Measurements from ENCODE around the gene RAB12. TPM values are rescaled to one million over a fixed set of nuclear protein-coding genes. Genes with fewer than 3 reads are reported as not detected.
"Not testable (repeated sequence)": the region's sequence is repeated elsewhere in the genome, so short reads cannot be mapped to it uniquely, and the experiment has no call there.

RAB12 gene, protein sequence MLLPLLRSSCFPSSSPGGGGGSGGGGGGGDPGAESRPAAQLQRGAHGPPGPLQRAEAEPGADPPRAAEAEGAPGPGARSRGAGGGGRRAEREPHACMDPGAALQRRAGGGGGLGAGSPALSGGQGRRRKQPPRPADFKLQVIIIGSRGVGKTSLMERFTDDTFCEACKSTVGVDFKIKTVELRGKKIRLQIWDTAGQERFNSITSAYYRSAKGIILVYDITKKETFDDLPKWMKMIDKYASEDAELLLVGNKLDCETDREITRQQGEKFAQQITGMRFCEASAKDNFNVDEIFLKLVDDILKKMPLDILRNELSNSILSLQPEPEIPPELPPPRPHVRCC
- total RNA-seq (2014; rRNA removed; shearing (Covaris generic)) = 50.6 and 61.8 TPM in 2 replicates

DNA sequence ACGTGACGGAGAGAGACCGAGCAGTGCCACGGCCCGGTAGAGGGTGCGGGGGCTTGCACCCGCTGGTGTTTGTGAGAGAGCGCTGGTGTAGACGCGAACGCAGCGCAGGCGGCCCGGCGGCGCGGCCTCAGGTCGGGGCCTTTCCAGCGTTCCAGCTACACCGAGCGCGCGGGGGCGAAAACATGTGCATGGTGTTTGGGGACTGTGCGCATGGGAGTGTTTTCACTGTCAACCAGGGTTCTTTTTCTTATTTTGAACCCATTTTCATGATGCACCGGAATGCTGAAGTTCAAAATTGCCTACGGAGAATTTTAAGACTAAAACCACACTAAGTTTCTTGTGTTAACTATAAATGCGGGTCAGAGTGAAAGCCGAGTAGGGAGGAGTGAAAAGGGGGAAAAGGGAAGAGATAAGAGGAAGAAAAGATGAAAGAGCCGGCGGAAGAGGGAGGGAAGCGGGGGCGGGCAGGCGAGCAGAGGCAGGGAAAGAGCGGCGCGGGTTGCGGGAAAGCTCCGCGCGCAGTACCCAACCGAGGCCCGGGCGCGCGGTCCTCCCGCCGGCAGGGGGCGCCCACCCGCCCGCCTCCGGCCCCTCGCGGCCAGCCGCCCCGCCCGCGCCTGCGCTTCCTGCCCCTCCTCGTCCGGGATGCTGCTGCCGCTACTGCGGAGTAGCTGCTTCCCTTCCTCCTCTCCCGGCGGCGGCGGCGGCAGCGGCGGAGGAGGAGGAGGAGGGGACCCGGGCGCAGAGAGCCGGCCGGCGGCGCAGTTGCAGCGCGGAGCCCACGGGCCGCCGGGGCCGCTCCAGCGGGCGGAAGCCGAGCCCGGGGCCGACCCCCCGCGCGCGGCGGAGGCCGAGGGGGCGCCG, at the start of gene RAB12:
RAB12 (plus strand) TSS at position 643 of the 864 bp plus-strand sequence; CDS start at position 646, 3 bp downstream.
- peak; percentile 84 for DNase-seq (ENCODE audit: low read depth)

- peak; percentile 16 for DNase-seq (ENCODE audit: low read depth)
These were observed 49.5 kb upstream of the RAB12 start for GRCh38 chr18:8559612-8560186.

DNA sequence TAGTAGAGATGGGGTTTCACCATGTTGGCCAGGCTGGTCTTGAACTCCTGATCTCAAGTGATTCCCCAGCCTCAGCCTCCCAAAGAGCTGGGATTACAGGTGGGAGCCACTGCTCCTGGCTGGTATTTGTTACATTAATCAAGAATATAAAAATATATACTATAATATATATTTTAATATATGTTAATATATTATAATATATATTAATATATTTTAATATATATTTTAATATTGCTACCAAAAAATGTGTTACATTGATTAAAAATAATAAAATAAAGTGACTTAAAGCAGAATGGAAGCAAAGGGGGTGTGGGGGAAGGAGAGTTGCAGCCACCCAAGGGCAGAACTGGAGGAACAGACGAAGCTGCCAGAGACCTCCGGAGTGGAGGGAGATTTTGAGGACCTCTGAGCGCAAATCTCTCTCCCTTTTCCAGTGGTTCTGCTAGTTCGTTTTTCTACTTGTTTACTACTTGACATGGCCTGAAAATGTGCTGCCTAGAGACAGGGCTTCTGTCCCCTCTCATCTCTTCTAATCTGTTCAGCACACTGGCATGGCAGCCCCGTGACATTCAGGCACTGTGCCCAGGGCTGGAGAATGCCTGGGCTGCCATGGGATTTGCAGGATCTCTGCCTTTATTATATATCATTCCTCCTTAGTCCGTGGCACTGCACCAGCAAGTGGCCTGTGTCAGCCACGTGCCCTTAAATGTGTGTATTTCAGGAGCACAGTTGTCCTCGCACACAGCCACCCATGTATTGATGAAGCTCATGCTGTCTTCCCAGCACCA, 47.9 kb upstream of the RAB12 start:
- DNase-seq (ENCODE audit: low read depth) = no peak

- no peak for DNase-seq (ENCODE audit: low read depth)
These were observed 47.2 kb upstream of the RAB12 start for GRCh38 chr18:8562070-8562469.

DNA sequence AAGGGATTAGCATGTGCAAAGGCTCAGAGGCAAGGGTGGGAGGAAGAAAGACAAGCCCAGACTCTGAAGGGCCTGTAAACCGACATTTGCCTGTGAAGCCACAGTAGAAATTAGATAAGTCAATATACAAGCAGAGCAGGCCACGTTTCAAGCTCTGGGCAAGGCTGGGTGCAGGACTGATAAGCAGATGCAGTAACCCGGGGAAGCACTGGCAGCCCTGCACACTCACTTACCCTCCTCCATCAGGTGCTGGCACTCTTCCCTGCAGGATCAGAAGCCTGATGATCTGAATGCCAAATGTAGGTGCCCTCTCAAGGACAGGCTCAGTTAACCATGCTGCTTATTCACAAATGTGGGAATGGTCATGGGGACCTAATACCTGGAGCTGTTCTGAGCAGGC, 46.3 kb upstream of the RAB12 start:
- DNase-seq (ENCODE audit: low read depth) = no peak

DNA sequence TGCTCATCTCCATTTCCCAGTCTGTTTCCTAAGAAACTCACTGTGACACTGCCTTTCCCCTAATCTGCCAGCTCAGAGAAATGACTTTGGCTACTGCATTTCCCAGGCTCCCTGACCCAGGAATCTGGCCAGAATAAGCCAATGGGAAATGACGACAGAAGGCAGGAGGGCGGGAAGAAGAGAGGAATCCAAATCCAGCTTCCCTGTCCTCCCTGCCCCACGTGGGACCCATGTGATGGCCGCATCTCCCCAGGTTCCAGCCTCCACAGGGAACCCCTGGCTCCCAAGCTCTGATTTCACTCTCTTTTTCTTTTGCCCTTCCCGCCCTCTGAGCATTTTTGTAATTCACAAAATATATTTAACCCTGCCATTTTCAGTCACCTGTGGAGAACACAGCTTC, 37.8 kb upstream of the RAB12 start:
- no peak for DNase-seq (ENCODE audit: low read depth)

DNA sequence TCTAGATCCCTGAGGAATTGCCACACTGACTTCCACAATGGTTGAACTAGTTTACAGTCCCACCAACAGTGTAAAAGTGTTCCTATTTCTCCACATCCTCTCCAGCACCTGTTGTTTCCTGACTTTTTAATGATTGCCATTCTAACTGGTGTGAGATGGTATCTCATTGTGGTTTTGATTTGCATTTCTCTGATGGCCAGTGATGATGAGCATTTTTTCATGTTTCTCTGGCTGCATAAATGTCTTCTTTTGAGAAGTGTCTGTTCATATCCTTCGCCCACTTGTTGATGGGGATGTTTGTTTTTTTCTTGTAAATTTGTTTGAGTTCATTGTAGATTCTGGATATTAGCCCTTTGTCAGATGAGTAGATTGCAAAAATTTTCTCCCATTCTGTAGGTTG, 35.5 kb upstream of the RAB12 start:
- not testable (repeated sequence) for DNase-seq (ENCODE audit: low read depth)

- no peak for DNase-seq (ENCODE audit: low read depth)
These were observed 24.4 kb upstream of the RAB12 start for GRCh38 chr18:8584798-8585197.

GRCh38 chr18:8586941-8587340, 22.3 kb upstream of the RAB12 start:
- DNase-seq (ENCODE audit: low read depth) = no peak

GRCh38 chr18:8595445-8595844, 13.8 kb upstream of the RAB12 start:
- DNase-seq (ENCODE audit: low read depth) = no peak

DNA sequence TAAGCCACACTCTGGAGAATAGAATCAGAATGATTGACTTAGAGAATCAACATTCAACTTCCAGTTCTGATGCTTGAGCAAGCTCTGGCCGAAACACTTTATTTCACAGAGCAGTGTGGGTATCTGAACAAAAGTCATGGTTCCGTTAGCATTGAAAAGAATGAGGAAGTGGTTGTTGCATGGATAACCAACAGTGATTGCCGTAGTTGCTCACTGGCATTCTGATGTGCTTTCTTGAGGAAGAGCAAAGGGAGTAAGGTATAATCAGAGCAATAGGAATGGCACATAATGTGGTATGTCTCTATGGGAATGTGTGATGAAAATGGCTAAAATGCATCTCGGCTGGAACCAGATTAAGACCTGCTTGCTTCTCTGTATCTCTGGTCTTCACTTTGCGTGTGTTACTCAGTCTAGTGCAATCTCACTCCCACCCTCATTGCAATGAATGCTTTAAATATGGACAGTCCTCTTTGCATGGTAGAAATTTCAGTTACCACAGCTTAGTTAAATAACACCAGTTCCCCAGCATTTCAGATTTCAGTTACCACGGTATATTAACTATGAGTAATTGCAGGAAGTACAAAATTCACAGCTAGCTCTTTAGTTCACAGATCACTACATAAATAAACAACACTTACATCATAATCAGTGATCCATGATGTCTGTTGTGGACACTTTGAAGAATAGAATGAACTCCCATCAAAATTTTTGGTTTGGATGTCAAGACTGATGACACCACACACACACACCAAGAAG, 7.8 kb upstream of the RAB12 start:
- DNase-seq (ENCODE audit: low read depth) = no peak

DNA sequence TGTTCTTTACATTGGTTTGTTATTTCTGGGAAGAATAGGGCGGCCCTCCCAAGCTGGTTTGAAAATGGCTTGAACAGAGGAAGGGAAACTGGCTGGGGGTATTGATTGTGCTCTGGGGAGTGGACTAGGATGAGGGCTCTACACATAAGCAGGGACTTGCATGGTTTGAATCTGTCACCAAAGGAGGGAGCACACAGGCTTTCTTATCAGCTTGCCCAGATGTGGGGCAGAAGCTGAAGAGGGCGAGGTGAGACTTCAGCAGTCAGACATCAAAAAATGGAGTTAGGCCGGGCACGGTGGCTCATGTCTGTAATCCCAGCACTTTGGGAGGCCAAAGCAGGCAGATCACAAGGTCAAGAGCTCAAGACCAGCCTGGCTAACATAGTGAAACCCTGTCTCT, 7.2 kb upstream of the RAB12 start:
- DNase-seq (ENCODE audit: low read depth) = no peak

DNA sequence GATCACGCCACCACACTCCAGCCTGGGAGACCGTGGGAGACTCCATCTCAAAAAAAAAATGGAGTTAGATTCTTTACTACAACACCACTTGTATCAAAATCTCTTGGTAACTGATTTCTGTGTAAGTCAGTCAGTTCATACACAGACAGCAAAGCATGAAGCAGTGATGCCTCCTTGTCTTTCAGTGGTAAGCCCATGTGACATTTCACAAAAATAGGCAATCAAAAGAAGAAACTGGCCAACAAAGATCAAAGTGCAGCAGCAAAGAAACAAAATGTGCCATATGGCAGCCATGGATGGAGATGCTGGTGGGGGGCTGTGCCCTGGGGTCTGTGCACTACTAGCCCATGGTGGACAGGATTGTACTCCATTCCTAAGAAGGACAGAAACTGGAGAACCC, 6.7 kb upstream of the RAB12 start:
- no peak for DNase-seq (ENCODE audit: low read depth)

- no peak for DNase-seq (ENCODE audit: low read depth)
These were observed 5.3 kb upstream of the RAB12 start for GRCh38 chr18:8603663-8604520.

- no peak for DNase-seq (ENCODE audit: low read depth)
These were observed 3.3 kb upstream of the RAB12 start for GRCh38 chr18:8605974-8606373.

- DNase-seq (ENCODE audit: low read depth) = peak; percentile 39
These were observed 1.2 kb upstream of the RAB12 start for GRCh38 chr18:8607776-8608742.

- no peak for DNase-seq (ENCODE audit: low read depth)
These were observed 622 bp downstream of the RAB12 start for GRCh38 chr18:8609659-8610458.

DNA sequence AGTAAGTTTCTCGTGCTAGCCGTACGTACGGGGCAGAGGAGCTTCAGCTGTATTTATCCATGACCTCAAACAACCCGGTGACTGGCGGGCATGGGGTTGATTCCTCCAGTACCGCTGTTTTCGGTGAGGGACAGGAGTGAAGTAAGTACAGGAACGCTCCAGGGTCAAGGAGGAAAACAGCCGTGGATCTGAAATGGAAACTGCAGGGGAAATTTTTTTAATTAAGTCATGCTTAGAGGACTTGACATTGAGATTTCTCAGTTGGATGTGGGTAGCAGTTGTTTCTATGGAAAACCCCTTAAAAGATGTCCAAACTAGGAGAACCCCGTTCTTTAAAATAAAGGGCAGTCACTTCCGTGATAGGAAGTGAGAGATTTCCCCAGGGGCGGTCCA, 1.2 kb downstream of the RAB12 start:
- peak; percentile 21 for DNase-seq (ENCODE audit: low read depth)
